Endothelial cell of umbilical vein (primary cell): ENCODE results near the gene VIPR2. TPM values are rescaled to one million over a fixed set of nuclear protein-coding genes. Genes with fewer than 3 reads are reported as not detected.

Experiments
- BruUV-seq: library from RNA; stranded (reverse); fragments of 400-500 nt; replicated peaks from 2 replicates; lab custom pipeline; 2021; lab: Mats Ljungman, UMichigan
- CTCF ChIA-PET: fragments of 300-600, 350-600 bp; sonication (Branson Sonifier 250); formaldehyde crosslinking; loops from one replicate; lab custom pipeline; 2021; ENCODE audit warnings: antibody characterized with exemption, inconsistent platforms; lab: Charles Lee
- POLR2A ChIA-PET: fragments of 300-600, 350-600 bp; sonication (Branson Sonifier 250); formaldehyde crosslinking; loops from one replicate; lab custom pipeline; 2021; ENCODE audit warnings: antibody characterized with exemption, inconsistent platforms; lab: Charles Lee
- DNase-seq: peaks from one replicate; pipeline ENCODE4 v3.0.0-alpha.2; 2011; ENCODE audit warnings: low read depth, low spot score
- FAIRE-seq: peaks from 2 replicates; lab custom pipeline; 2011; peaks lifted over from hg19 to GRCh38; lab: Jason Lieb, UNC
- H2AFZ ChIP-seq: 2 replicates; pipeline ENCODE4 v1.6.0; 2012; ENCODE audit warnings: low read depth, low read length, control low read depth, inconsistent platforms
- H3K27ac ChIP-seq: 2 replicates; pipeline ENCODE4 v1.5.1; 2011; ENCODE audit warnings: low read depth, mild to moderate bottlenecking, control low read depth, low read length, moderate library complexity; ENCODE audit not compliant: insufficient read depth
- H3K27me3 ChIP-seq, 2 experiments: 2 replicates each; pipeline versions ENCODE4 v1.6.0 to v1.6.1; 2011; ENCODE audit warnings: low read length in 2 of 2, mixed read lengths in 1 of 2; ENCODE audit not compliant: control insufficient read depth in 2 of 2, insufficient read depth in 2 of 2
- H3K36me3 ChIP-seq, 2 experiments: 2 replicates in 1 of 2; 3 replicates in 1 of 2; pipeline ENCODE4 v1.5.1; 2011; ENCODE audit warnings: low read length in 2 of 2, mild to moderate bottlenecking in 1 of 2, moderate library complexity in 1 of 2; ENCODE audit not compliant: control insufficient read depth in 2 of 2, insufficient read depth in 2 of 2; ENCODE audit errors: extremely low read depth in 1 of 2
- H3K4me1 ChIP-seq: 3 replicates; pipeline ENCODE4 v1.5.1; 2011; ENCODE audit warnings: mild to moderate bottlenecking, low read length; ENCODE audit not compliant: control insufficient read depth, insufficient read depth; ENCODE audit errors: extremely low read depth
- H3K4me2 ChIP-seq: 2 replicates; pipeline ENCODE4 v1.6.1; 2011; ENCODE audit warnings: low read length, control low read depth, mixed read lengths; ENCODE audit not compliant: insufficient read depth
- H3K4me3 ChIP-seq, 3 experiments: fragments of 200-600 bp in 1 of 3; sonication (generic), shearing (Covaris generic) in 1 of 3; replicated peaks in 1 of 3; 2 replicates each; pipeline ENCODE4 v1.5.1; 2011 to 2016; ENCODE audit warnings: control low read depth in 3 of 3, low read length in 3 of 3, mild to moderate bottlenecking in 2 of 3, inconsistent platforms in 1 of 3, low read depth in 1 of 3, moderate library complexity in 1 of 3; ENCODE audit not compliant: insufficient read depth in 1 of 3
- H3K79me2 ChIP-seq: 2 replicates; pipeline ENCODE4 v1.6.0; 2012; ENCODE audit warnings: low read length, inconsistent platforms; ENCODE audit not compliant: control insufficient read depth, insufficient read depth
- H3K9ac ChIP-seq: replicated peaks from 2 replicates; pipeline ENCODE3; 2011; ENCODE audit warnings: low read length, control low read depth; ENCODE audit not compliant: insufficient read depth; ENCODE audit errors: extremely low read depth
- H3K9me1 ChIP-seq: replicated peaks from 3 replicates; pipeline ENCODE4 v1.6.0; 2011; ENCODE audit warnings: mild to moderate bottlenecking, low read length; ENCODE audit not compliant: control insufficient read depth, insufficient read depth; ENCODE audit errors: extremely low read depth
- H3K9me3 ChIP-seq: replicated peaks from 2 replicates; pipeline ENCODE4 v1.5.1; 2012; ENCODE audit warnings: low read length, inconsistent platforms; ENCODE audit not compliant: control insufficient read depth, insufficient read depth
- H4K20me1 ChIP-seq: replicated peaks from 2 replicates; pipeline ENCODE3; 2011; ENCODE audit warnings: mild to moderate bottlenecking, low read length; ENCODE audit not compliant: control insufficient read depth, insufficient read depth; ENCODE audit errors: extremely low read depth
- EZH2 ChIP-seq: IDR thresholded peaks from 2 replicates; pipeline ENCODE4 v1.6.1; 2012; ENCODE audit warnings: borderline replicate concordance, low read depth, mild to moderate bottlenecking, moderate library complexity, low read length, inconsistent platforms; ENCODE audit not compliant: severe bottlenecking
- FOS ChIP-seq: IDR thresholded peaks from 2 replicates; pipeline ENCODE4 v1.6.1; 2011; ENCODE audit warnings: mild to moderate bottlenecking, low read length, moderate library complexity, borderline replicate concordance; ENCODE audit not compliant: insufficient read depth
- GATA2 ChIP-seq: IDR thresholded peaks from 2 replicates; pipeline ENCODE4 v1.7.0; 2011; ENCODE audit warnings: low read depth, mild to moderate bottlenecking, moderate library complexity, mixed read lengths, low read length; ENCODE audit not compliant: insufficient read length, insufficient read depth
- JUN ChIP-seq: IDR thresholded peaks from 2 replicates; pipeline ENCODE4 v1.6.1; 2011; ENCODE audit warnings: borderline replicate concordance, low read depth; ENCODE audit not compliant: insufficient read length, insufficient read depth
- MYC ChIP-seq: IDR thresholded peaks from one replicate; pipeline ENCODE4 v1.6.1; 2011; ENCODE audit warnings: mild to moderate bottlenecking, low read depth, low read length
- POLR2A ChIP-seq: IDR thresholded peaks from 2 replicates; pipeline ENCODE4 v1.6.1; 2012; ENCODE audit warnings: low read depth, mild to moderate bottlenecking, control low read depth, low read length
- POLR2AphosphoS5 ChIP-seq: IDR thresholded peaks from 2 replicates; pipeline ENCODE4 v1.6.1; 2012; ENCODE audit warnings: low read depth, mild to moderate bottlenecking, control low read depth, low read length, moderate library complexity; ENCODE audit not compliant: insufficient read depth
- dilution Hi-C: fragments of 300-500 bp; cut with MboI; formaldehyde crosslinking; loops from one replicate; pipeline ENCODE4 v1.15.0; 2019; ENCODE audit warnings: low sequenced_read_pairs; ENCODE audit not compliant: extremely low pct_ligation_motif_present
- intact Hi-C: fragments of 100-400 bp; cut with micrococcal nuclease; formaldehyde crosslinking; loops from one replicate; pipeline ENCODE4 v1.10.0; 2022
- polyA plus RNA-seq, 4 experiments: library from polyadenylated mRNA; depleted of rRNA in 3 of 4; stranded (reverse) in 3 of 4; unstranded in 1 of 4; fragments of >200 nt; gene quantifications; 2 replicates each; pipeline versions ENCODE4 v1.2.1 to v1.2.3, GENCODE V29; 2011 to 2012; ENCODE audit warnings: missing spikeins in 1 of 4
- total RNA-seq: library from RNA; stranded (reverse); gene quantifications from 2 replicates; pipeline ENCODE4 v1.2.3, GENCODE V29; 2021
- TF ChIP-seq, protein P1 (sequence below): IDR thresholded peaks from 2 replicates; pipeline ENCODE4 v1.6.1; 2011; ENCODE audit not compliant: insufficient read depth, insufficient read length
- TF ChIP-seq, protein P2 (sequence below), 2 donors: IDR thresholded peaks; 1 replicate in 1 of 2; 2 replicates in 1 of 2; pipeline ENCODE4 v1.5.1; 2011; ENCODE audit warnings: low read length in 2 of 2, mild to moderate bottlenecking in 2 of 2, moderate library complexity in 2 of 2, control low read depth in 1 of 2, inconsistent platforms in 1 of 2, low read depth in 1 of 2; ENCODE audit not compliant: insufficient read depth in 1 of 2; ENCODE audit errors: extremely low read depth in 1 of 2

The VIPR2 gene
- total and polyA plus RNA-seq, 2 donors (not counting 3 experiments of a cell fraction or from before 2014, with no cell fraction given), result not detected

DNA sequence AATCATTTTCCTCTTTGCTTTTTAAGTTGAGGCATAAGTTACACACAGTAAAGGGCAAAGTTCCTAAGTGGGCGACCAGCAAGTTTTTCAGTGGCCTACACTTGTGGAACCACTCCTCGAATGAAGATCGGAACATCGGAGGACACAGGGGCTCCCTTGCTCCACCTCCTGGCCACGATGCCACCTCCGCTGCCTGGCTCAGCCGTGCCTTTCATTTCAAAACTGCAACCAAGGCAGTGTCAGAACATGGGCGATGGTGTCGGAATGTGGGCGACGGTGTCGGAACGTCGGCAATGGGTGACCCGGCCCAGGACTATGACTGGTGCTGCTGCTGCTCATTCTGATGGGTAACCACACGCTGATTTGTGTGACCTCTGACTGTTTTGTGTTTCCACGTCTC, 9.6 kb upstream of the VIPR2 start:
- Histone ChIP-seq H4K20me1 (no peaks in the 10 kb centered on the region), H3K27me3 (no peaks in the 10 kb centered on the region), H3K79me2 (no peaks in the 10 kb centered on the region), H3K4me3 (no peak overlapping the region), H3K36me3 (no peaks in the 10 kb centered on the region), H3K27ac (no peak overlapping the region), H3K9me3 (no peaks in the 10 kb centered on the region), H3K9ac (no peak overlapping the region), H2AFZ (no peak overlapping the region), H3K4me1 (no peaks in the 10 kb centered on the region), H3K9me1 (no peaks in the 10 kb centered on the region), H3K4me2 (no peak overlapping the region)
- intact Hi-C loops (no loop called here), dilution Hi-C loops (no loop called here)
- POLR2A ChIA-PET, result no interaction called here
- no peak for TF ChIP-seq POLR2AphosphoS5
- no peak for TF ChIP-seq POLR2A
- TF ChIP-seq, protein P1, sequence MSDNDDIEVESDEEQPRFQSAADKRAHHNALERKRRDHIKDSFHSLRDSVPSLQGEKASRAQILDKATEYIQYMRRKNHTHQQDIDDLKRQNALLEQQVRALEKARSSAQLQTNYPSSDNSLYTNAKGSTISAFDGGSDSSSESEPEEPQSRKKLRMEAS, result no peak
- TF ChIP-seq MYC, result no peak
- TF ChIP-seq JUN, result no peak
- TF ChIP-seq GATA2, result no peak
- no peak for TF ChIP-seq FOS
- TF ChIP-seq, protein P2, sequence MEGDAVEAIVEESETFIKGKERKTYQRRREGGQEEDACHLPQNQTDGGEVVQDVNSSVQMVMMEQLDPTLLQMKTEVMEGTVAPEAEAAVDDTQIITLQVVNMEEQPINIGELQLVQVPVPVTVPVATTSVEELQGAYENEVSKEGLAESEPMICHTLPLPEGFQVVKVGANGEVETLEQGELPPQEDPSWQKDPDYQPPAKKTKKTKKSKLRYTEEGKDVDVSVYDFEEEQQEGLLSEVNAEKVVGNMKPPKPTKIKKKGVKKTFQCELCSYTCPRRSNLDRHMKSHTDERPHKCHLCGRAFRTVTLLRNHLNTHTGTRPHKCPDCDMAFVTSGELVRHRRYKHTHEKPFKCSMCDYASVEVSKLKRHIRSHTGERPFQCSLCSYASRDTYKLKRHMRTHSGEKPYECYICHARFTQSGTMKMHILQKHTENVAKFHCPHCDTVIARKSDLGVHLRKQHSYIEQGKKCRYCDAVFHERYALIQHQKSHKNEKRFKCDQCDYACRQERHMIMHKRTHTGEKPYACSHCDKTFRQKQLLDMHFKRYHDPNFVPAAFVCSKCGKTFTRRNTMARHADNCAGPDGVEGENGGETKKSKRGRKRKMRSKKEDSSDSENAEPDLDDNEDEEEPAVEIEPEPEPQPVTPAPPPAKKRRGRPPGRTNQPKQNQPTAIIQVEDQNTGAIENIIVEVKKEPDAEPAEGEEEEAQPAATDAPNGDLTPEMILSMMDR (IDR thresholded peaks at IDR 0.05; ENCODE audit: extremely low read depth in 1 of 2, insufficient read depth in 1 of 2, low read depth in 1 of 2, low read length in 2 of 2), result no peak
- no peak for TF ChIP-seq EZH2
- CTCF ChIA-PET, result no interaction called here
- DNase-seq, result no peak
- no peak for FAIRE-seq
- BruUV-seq, result no TSS peak
